SK-N-SH (cell line): ENCODE data around the gene TUBA1B. TPM values are rescaled to one million over a fixed set of nuclear protein-coding genes. Genes with fewer than 3 reads are reported as not detected.

Experiments
- CTCF ChIA-PET: fragments of 300-600, 350-600 bp; formaldehyde crosslinking; extraction: SDS; loops from one replicate; lab custom pipeline; 2021; lab: Yijun Ruan, JAX
- POLR2A ChIA-PET: fragments of 350-600 bp; sonication (Branson Sonifier 250); formaldehyde crosslinking; extraction: SDS; loops from one replicate; lab custom pipeline; 2020; ENCODE audit warnings: antibody characterized with exemption, inconsistent platforms; lab: Yijun Ruan, JAX
- DNase-seq: peaks from one replicate; pipeline ENCODE4 v3.0.0; 2012
- H2AFZ ChIP-seq: fragments of 200-600 bp; sonication (generic); 2 replicates; pipeline ENCODE4 v1.8.1; 2016; ENCODE audit warnings: antibody characterized with exemption, mild to moderate bottlenecking, low read depth
- H3F3A ChIP-seq: fragments of 200-600 bp; sonication (generic); replicated peaks from 2 replicates; pipeline ENCODE3; 2016; ENCODE audit warnings: antibody characterized with exemption, mild to moderate bottlenecking; ENCODE audit not compliant: insufficient read depth
- H3K27ac ChIP-seq, 2 experiments: fragments of 200-500 bp in 1 of 2; fragments of 200-600 bp in 1 of 2; sonication (Bioruptor generic) in 1 of 2; sonication (generic), shearing (Covaris generic) in 1 of 2; 2 replicates each; pipeline versions ENCODE4 v1.5.1 to v1.6.1; 2014 to 2016; ENCODE audit warnings: low read depth in 2 of 2, inconsistent platforms in 1 of 2, low read length in 1 of 2, mild to moderate bottlenecking in 1 of 2, mixed read lengths in 1 of 2
- H3K27me3 ChIP-seq: fragments of 200-600 bp; sonication (generic), shearing (Covaris generic); 2 replicates; pipeline ENCODE4 v1.6.1; 2016; ENCODE audit warnings: mixed run types; ENCODE audit not compliant: insufficient read depth
- H3K36me3 ChIP-seq, 2 experiments: fragments of 200-500 bp in 1 of 2; fragments of 200-600 bp in 1 of 2; sonication (Bioruptor generic) in 1 of 2; sonication (generic) in 1 of 2; replicated peaks in 1 of 2; 2 replicates each; pipeline versions ENCODE3 to v1.5.1; 2014 to 2016; ENCODE audit warnings: low read length in 1 of 2, mild to moderate bottlenecking in 1 of 2; ENCODE audit not compliant: insufficient read depth in 2 of 2, control insufficient read depth in 1 of 2
- H3K4me1 ChIP-seq, 2 experiments: fragments of 200-500 bp in 1 of 2; fragments of 200-600 bp in 1 of 2; sonication (Bioruptor generic) in 1 of 2; sonication (generic), shearing (Covaris generic) in 1 of 2; 2 replicates each; pipeline versions ENCODE4 v1.5.1 to v1.6.1; 2014 to 2016; ENCODE audit warnings: low read depth in 1 of 2, low read length in 1 of 2, mixed run types in 1 of 2; ENCODE audit not compliant: insufficient read depth in 2 of 2, control insufficient read depth in 1 of 2
- H3K4me2 ChIP-seq: fragments of 200-600 bp; sonication (generic), shearing (Covaris generic); 2 replicates; pipeline ENCODE4 v1.6.1; 2017; ENCODE audit warnings: mixed run types
- H3K4me3 ChIP-seq, 2 experiments: fragments of 200-500 bp in 1 of 2; fragments of 200-600 bp in 1 of 2; sonication (Bioruptor generic) in 1 of 2; sonication (generic), shearing (Covaris generic) in 1 of 2; 2 replicates each; pipeline versions ENCODE4 v1.5.1 to v1.8.1; 2014 to 2016; ENCODE audit warnings: low read depth in 2 of 2, inconsistent platforms in 1 of 2, low read length in 1 of 2, mild to moderate bottlenecking in 1 of 2, mixed read lengths in 1 of 2, moderate library complexity in 1 of 2
- H3K79me2 ChIP-seq: fragments of 200-600 bp; sonication (generic); 2 replicates; pipeline ENCODE4 v1.8.1; 2017; ENCODE audit warnings: mild to moderate bottlenecking; ENCODE audit not compliant: insufficient read depth
- H3K9ac ChIP-seq: fragments of 200-600 bp; sonication (generic); 2 replicates; pipeline ENCODE4 v1.6.1; 2017; ENCODE audit warnings: mixed run types
- H3K9me2 ChIP-seq: fragments of 200-600 bp; sonication (generic); 2 replicates; pipeline ENCODE4 v1.6.1; 2017; ENCODE audit warnings: mixed run types
- H3K9me3 ChIP-seq: fragments of 200-600 bp; sonication (generic); 2 replicates; pipeline ENCODE4 v1.6.1; 2017; ENCODE audit warnings: mixed run types, mild to moderate bottlenecking, moderate library complexity
- H4K20me1 ChIP-seq: fragments of 200-600 bp; sonication (generic); 2 replicates; pipeline ENCODE4 v1.6.1; 2017; ENCODE audit warnings: mild to moderate bottlenecking, mixed run types; ENCODE audit not compliant: insufficient read depth
- CTCF ChIP-seq: fragments of 200-600 bp; sonication (generic); IDR thresholded peaks from 2 replicates; pipeline ENCODE4 v1.6.1; 2017; ENCODE audit warnings: antibody characterized with exemption, mild to moderate bottlenecking, moderate library complexity
- ELF1 ChIP-seq: IDR thresholded peaks from 2 replicates; pipeline ENCODE4 v1.4.0; 2012
- FOSL2 ChIP-seq: IDR thresholded peaks from 2 replicates; pipeline ENCODE4 v1.4.0; 2012; ENCODE audit warnings: low read depth, mild to moderate bottlenecking, moderate library complexity, borderline replicate concordance
- MAX ChIP-seq: IDR thresholded peaks from 2 replicates; pipeline ENCODE4 v1.4.0; 2012; ENCODE audit warnings: low read depth
- MXI1 ChIP-seq: IDR thresholded peaks from 2 replicates; pipeline ENCODE4 v1.6.1; 2012; ENCODE audit warnings: mild to moderate bottlenecking, low read depth, low read length, improper control_type of control experiment
- PBX3 ChIP-seq: IDR thresholded peaks from 2 replicates; pipeline ENCODE4; 2012
- POLR2AphosphoS5 ChIP-seq: IDR thresholded peaks from 2 replicates; pipeline ENCODE4 v1.6.1; 2012; ENCODE audit warnings: low read depth, low read length
- REST ChIP-seq: IDR thresholded peaks from 2 replicates; pipeline ENCODE4 v1.6.1; 2012; ENCODE audit warnings: mild to moderate bottlenecking, low read depth, low read length, moderate library complexity
- RXRA ChIP-seq: IDR thresholded peaks from 2 replicates; pipeline ENCODE4 v1.4.0; 2012; ENCODE audit warnings: low read depth, mild to moderate bottlenecking, borderline replicate concordance
- TAF1 ChIP-seq: IDR thresholded peaks from 2 replicates; pipeline ENCODE4 v1.6.1; 2012; ENCODE audit warnings: low read depth, mild to moderate bottlenecking, low read length, moderate library complexity, borderline replicate concordance
- TCF12 ChIP-seq: IDR thresholded peaks from 2 replicates; pipeline ENCODE4 v1.4.0; 2012
- USF1 ChIP-seq: IDR thresholded peaks from 2 replicates; pipeline ENCODE4 v1.4.0; 2012; ENCODE audit warnings: low read depth, borderline replicate concordance
- YY1 ChIP-seq: IDR thresholded peaks from 2 replicates; pipeline ENCODE4 v1.4.0; 2012; ENCODE audit warnings: low read depth, mild to moderate bottlenecking
- ZBTB33 ChIP-seq: IDR thresholded peaks from 2 replicates; pipeline ENCODE4 v1.4.0; 2012; ENCODE audit warnings: low read depth, borderline replicate concordance
- WGBS: methylation state at CpG from one replicate; pipeline ENCODE4 v1.1.6; 2017; ENCODE audit warnings: low lambda C conversion rate; 5-methylcytosine and 5-hydroxymethylcytosine counted together
- polyA plus RNA-seq, 3 experiments: library from polyadenylated mRNA; depleted of rRNA; stranded (reverse); fragments of >200 nt; gene quantifications; 2 replicates each; pipeline ENCODE4 v1.2.3, GENCODE V29; 2012

TUBA1B gene
- polyA plus RNA-seq, 1 of the 3 experiments (the other 2 are of a cell fraction): 2,454 TPM

GRCh38 chr12:49104822-49105221 is 26.4 kb downstream of the TUBA1B start (continued):
- TF ChIP-seq ZBTB33 (no peak), REST (no peak), TCF12 (no peak), USF1 (no peak), POLR2AphosphoS5 (no peak), TAF1 (no peak)

GRCh38 chr12:49100380-49100779 is 30.8 kb downstream of the TUBA1B start:
- no peaks in the 10 kb centered on the region for H3K9me3 ChIP-seq
- TF ChIP-seq RXRA: no peak
- no peak for TF ChIP-seq FOSL2
- TF ChIP-seq CTCF: no peak
- TF ChIP-seq YY1: no peak
- no peak for TF ChIP-seq MAX
- TF ChIP-seq PBX3: no peak
- TF ChIP-seq MXI1: no peak
- TF ChIP-seq ELF1: no peak
- TF ChIP-seq, all 33 proteins: peak for 0
- ChIA-PET CTCF (interaction anchor here (1.0 to 25.0 kb wide), 8 partner anchors 7 to 188 kb away, joined by 3 to 315 read pairs (median 93); partner anchors contain the start of genes DHH, LMBR1L and RHEBL1), POLR2A (interaction anchor here (1.3 to 2.4 kb wide), 2 partner anchors 9 to 30 kb away, joined by 3 to 9 read pairs; no protein-coding TSS in a partner anchor)
- H3K4me2 ChIP-seq: no peak overlapping the region
- DNase-seq: no peak
- H3K36me3 ChIP-seq: peaks cover 36 to 63% of the 10 kb centered on the region in 2 experiments
- no peaks in the 10 kb centered on the region; the same call in 1 of the 2 replicates for H3K79me2 ChIP-seq
- H3K4me1 ChIP-seq: no peaks in the 10 kb centered on the region; a peak in 1 of 4 replicates
- no peak overlapping the region for H3K9ac ChIP-seq
- peaks cover 9% of the 10 kb centered on the region; the same call in 1 of the 2 replicates for H4K20me1 ChIP-seq
- no peak overlapping the region for H2AFZ ChIP-seq
- H3K9me2 ChIP-seq: no peaks in the 10 kb centered on the region
- H3K27ac ChIP-seq: no peak overlapping the region
- no peak overlapping the region for H3K4me3 ChIP-seq
- H3F3A ChIP-seq: no peaks in the 10 kb centered on the region
- 92% methylated on average over 6 of the region's 6 CpGs for WGBS
- no peaks in the 10 kb centered on the region for H3K27me3 ChIP-seq
